ENCODE measurements around the gene CALHM2. TPM values are rescaled to one million over a fixed set of nuclear protein-coding genes. Genes with fewer than 3 reads are reported as not detected.

Gene CALHM2
- total and polyA plus RNA-seq, 2 donors (not counting 1 experiment from before 2014, with no cell fraction given): 16.3 to 42.8 TPM

- Histone ChIP-seq H3K4me2 (replicated peaks; ENCODE audit: low read depth, low read length, poor library complexity, severe bottlenecking) (no peak overlapping the region), H3K27me3 (replicated peaks in 1 of 4; ENCODE audit: control extremely low read depth in 1 of 4, control insufficient read depth in 3 of 4, insufficient read depth in 4 of 4, low read length in 3 of 4) (no peaks in the 10 kb centered on the region), H3K27ac (ENCODE audit: low read length in 2 of 2) (no peak overlapping the region), H2AFZ (ENCODE audit: insufficient read depth, low read depth, low read length, poor library complexity, severe bottlenecking) (no peak overlapping the region), H4K20me1 (ENCODE audit: control insufficient read depth, insufficient read depth, low read length, poor library complexity, severe bottlenecking) (no peaks in the 10 kb centered on the region), H3K36me3 (replicated peaks in 1 of 2; ENCODE audit: control extremely low read depth in 1 of 2, control insufficient read depth in 1 of 2, extremely low read depth in 1 of 2, insufficient read depth in 2 of 2, low read length in 1 of 2) (peaks cover 0 to 62% of the 10 kb centered on the region in 2 experiments), H3K9me3 (ENCODE audit: control extremely low read depth in 1 of 3, control insufficient read depth in 2 of 3, insufficient read depth in 1 of 3, low read length in 2 of 3) (no peaks in the 10 kb centered on the region), H3K79me2 (ENCODE audit: control insufficient read depth, insufficient read depth, low read length) (peaks cover 2% of the 10 kb centered on the region), H3K9ac (ENCODE audit: low read length) (no peak overlapping the region), H3K4me3 (ENCODE audit: control extremely low read depth in 1 of 5, extremely low read depth in 1 of 5, insufficient read depth in 1 of 5, low read depth in 2 of 5, low read length in 4 of 5) (no peak overlapping the region), H3K4me1 (ENCODE audit: control insufficient read depth in 2 of 2, insufficient read depth in 2 of 2, low read length in 2 of 2) (peaks cover 2 to 17% of the 10 kb centered on the region in 2 donors)
- ChIA-PET POLR2A (interaction anchor here (1.3 kb wide), 1 partner anchor 30 kb away, joined by 3 read pairs; no protein-coding TSS in a partner anchor), CTCF (interaction anchor here (1.2 to 3.1 kb wide), 4 partner anchors 30 to 40 kb away, joined by 3 to 8 read pairs (median 5); no protein-coding TSS in a partner anchor)
- DNase-seq (no peak), ATAC-seq (ENCODE audit: low read depth) (no peak)
- no peak overlapping the region for H3K4me3 Mint-ChIP-seq
- no peaks in the 10 kb centered on the region for H3K27me3 Mint-ChIP-seq
- intact Hi-C loops (cut with micrococcal nuclease): no loop called here
- no peaks in the 10 kb centered on the region for H3K9me3 Mint-ChIP-seq (ENCODE audit: insufficient read depth)
- H3K4me1 Mint-ChIP-seq: peaks cover 24% of the 10 kb centered on the region
- TF ChIP-seq CTCF (IDR thresholded peaks at IDR 0.05) (no peak), EZH2 (IDR thresholded peaks at IDR 0.05; ENCODE audit: borderline replicate concordance, insufficient read depth, low read depth, low read length, poor library complexity, severe bottlenecking) (no peak)
- H3K27ac Mint-ChIP-seq: peak overlapping the region; percentile 46
- 96% methylated on average over 6 of the region's 12 CpGs for WGBS (ENCODE audit: insufficient coverage)
Observed at GRCh38 chr10:103445767-103446567, 6.2 kb downstream of the CALHM2 start.

GRCh38 chr10:103445366-103445765, 6.8 kb downstream of the CALHM2 start:
- H3K27ac Mint-ChIP-seq: no peak overlapping the region
- WGBS (ENCODE audit: insufficient coverage): 90% methylated on average over 4 of the region's 9 CpGs
- no peaks in the 10 kb centered on the region for H4K20me1 ChIP-seq (ENCODE audit: control insufficient read depth, insufficient read depth, low read length, poor library complexity, severe bottlenecking)
- no peak overlapping the region for H2AFZ ChIP-seq (ENCODE audit: insufficient read depth, low read depth, low read length, poor library complexity, severe bottlenecking)
- no peak for TF ChIP-seq CTCF (IDR thresholded peaks at IDR 0.05)
- TF ChIP-seq EZH2 (IDR thresholded peaks at IDR 0.05; ENCODE audit: borderline replicate concordance, insufficient read depth, low read depth, low read length, poor library complexity, severe bottlenecking): no peak
- no peak overlapping the region for H3K27ac ChIP-seq (ENCODE audit: low read length in 2 of 2)
- H3K9me3 ChIP-seq (ENCODE audit: control extremely low read depth in 1 of 3, control insufficient read depth in 2 of 3, insufficient read depth in 1 of 3, low read length in 2 of 3): no peaks in the 10 kb centered on the region
- peaks cover 18% of the 10 kb centered on the region for H3K4me1 Mint-ChIP-seq
- H3K27me3 Mint-ChIP-seq: no peaks in the 10 kb centered on the region
- ChIA-PET POLR2A (interaction anchor here (1.3 kb wide), 1 partner anchor 31 kb away, joined by 3 read pairs; no protein-coding TSS in a partner anchor), CTCF (interaction anchor here (3.1 kb wide), 1 partner anchor 38 kb away, joined by 7 read pairs; no protein-coding TSS in a partner anchor)
- H3K4me2 ChIP-seq (replicated peaks; ENCODE audit: low read depth, low read length, poor library complexity, severe bottlenecking): no peak overlapping the region
- peaks cover 2% of the 10 kb centered on the region for H3K79me2 ChIP-seq (ENCODE audit: control insufficient read depth, insufficient read depth, low read length)
- peaks cover 0 to 11% of the 10 kb centered on the region in 2 donors for H3K4me1 ChIP-seq (ENCODE audit: control insufficient read depth in 2 of 2, insufficient read depth in 2 of 2, low read length in 2 of 2)
- no peaks in the 10 kb centered on the region for H3K9me3 Mint-ChIP-seq (ENCODE audit: insufficient read depth)
- H3K9ac ChIP-seq (ENCODE audit: low read length): no peak overlapping the region
- H3K4me3 Mint-ChIP-seq: no peak overlapping the region
- no peak for DNase-seq
- H3K4me3 ChIP-seq (ENCODE audit: control extremely low read depth in 1 of 5, extremely low read depth in 1 of 5, insufficient read depth in 1 of 5, low read depth in 2 of 5, low read length in 4 of 5): no peak overlapping the region
- peaks cover 0 to 68% of the 10 kb centered on the region in 2 experiments for H3K36me3 ChIP-seq (replicated peaks in 1 of 2; ENCODE audit: control extremely low read depth in 1 of 2, control insufficient read depth in 1 of 2, extremely low read depth in 1 of 2, insufficient read depth in 2 of 2, low read length in 1 of 2)
- no peak for ATAC-seq (ENCODE audit: low read depth)
- no peaks in the 10 kb centered on the region for H3K27me3 ChIP-seq (replicated peaks in 1 of 4; ENCODE audit: control extremely low read depth in 1 of 4, control insufficient read depth in 3 of 4, insufficient read depth in 4 of 4, low read length in 3 of 4)
- intact Hi-C loops (cut with micrococcal nuclease): no loop called here

Data from B cell (primary cell).